HUES48 (cell line): ENCODE data around the gene CRISPLD2.

Experiments
- H3K27ac ChIP-seq: one replicate; pipeline ENCODE4 v1.7.0; 2013; ENCODE audit warnings: low read depth, low read length, inconsistent platforms
- H3K27me3 ChIP-seq: 2 replicates; pipeline ENCODE4 v1.6.1; 2013; ENCODE audit warnings: mild to moderate bottlenecking, low read length; ENCODE audit not compliant: control insufficient read depth, insufficient read depth
- H3K36me3 ChIP-seq: 2 replicates; pipeline ENCODE4 v1.6.1; 2013; ENCODE audit warnings: low read length; ENCODE audit not compliant: control insufficient read depth, insufficient read depth
- H3K4me1 ChIP-seq: 2 replicates; pipeline ENCODE4 v1.6.1; 2013; ENCODE audit warnings: mild to moderate bottlenecking, low read length; ENCODE audit not compliant: control insufficient read depth, insufficient read depth
- H3K4me3 ChIP-seq: 2 replicates; pipeline ENCODE4 v1.5.1; 2013; ENCODE audit warnings: mild to moderate bottlenecking, low read depth, low read length
- H3K9ac ChIP-seq: 2 replicates; pipeline ENCODE4 v1.6.1; 2013; ENCODE audit warnings: mild to moderate bottlenecking, low read depth, low read length, moderate library complexity
- H3K9me3 ChIP-seq: 2 replicates; pipeline ENCODE4 v1.6.1; 2013; ENCODE audit warnings: low read length; ENCODE audit not compliant: control insufficient read depth, insufficient read depth

The CRISPLD2 gene

GRCh38 chr16:84907051-84907450 is 87.3 kb downstream of the CRISPLD2 start:
- Histone ChIP-seq H3K36me3 (no peaks in the 10 kb centered on the region), H3K9ac (no peak overlapping the region), H3K27me3 (no peaks in the 10 kb centered on the region), H3K9me3 (no peaks in the 10 kb centered on the region), H3K4me3 (no peak overlapping the region), H3K4me1 (no peaks in the 10 kb centered on the region), H3K27ac (no peak overlapping the region)

GRCh38 chr16:84907575-84907974 is 87.8 kb downstream of the CRISPLD2 start:
- Histone ChIP-seq H3K36me3 (no peaks in the 10 kb centered on the region), H3K27ac (no peak overlapping the region), H3K4me3 (no peak overlapping the region), H3K9me3 (no peaks in the 10 kb centered on the region), H3K4me1 (no peaks in the 10 kb centered on the region), H3K27me3 (no peaks in the 10 kb centered on the region), H3K9ac (no peak overlapping the region)

- no peaks in the 10 kb centered on the region for H3K4me1 ChIP-seq
- H3K27ac ChIP-seq = no peak overlapping the region
- H3K4me3 ChIP-seq = no peak overlapping the region
- no peaks in the 10 kb centered on the region for H3K36me3 ChIP-seq
- H3K9ac ChIP-seq = no peak overlapping the region
- H3K9me3 ChIP-seq = no peaks in the 10 kb centered on the region
- H3K27me3 ChIP-seq = no peaks in the 10 kb centered on the region
Measured at GRCh38 chr16:84909476-84910085, 89.8 kb downstream of the CRISPLD2 start.

- H3K27me3 ChIP-seq = no peaks in the 10 kb centered on the region
- no peaks in the 10 kb centered on the region for H3K9me3 ChIP-seq
- no peak overlapping the region for H3K9ac ChIP-seq
- no peak overlapping the region for H3K4me3 ChIP-seq
- H3K27ac ChIP-seq = no peak overlapping the region
- no peaks in the 10 kb centered on the region for H3K36me3 ChIP-seq
- H3K4me1 ChIP-seq = no peaks in the 10 kb centered on the region
Measured at GRCh38 chr16:84911486-84912216, 91.9 kb downstream of the CRISPLD2 start.

- Histone ChIP-seq H3K9me3 (no peaks in the 10 kb centered on the region), H3K27me3 (no peaks in the 10 kb centered on the region), H3K4me1 (no peaks in the 10 kb centered on the region), H3K36me3 (no peaks in the 10 kb centered on the region), H3K9ac (no peak overlapping the region), H3K27ac (no peak overlapping the region), H3K4me3 (no peak overlapping the region)
Measured at GRCh38 chr16:84913315-84913714, 93.5 kb downstream of the CRISPLD2 start.

- Histone ChIP-seq H3K9ac (no peak overlapping the region), H3K27me3 (no peaks in the 10 kb centered on the region), H3K27ac (no peak overlapping the region), H3K36me3 (no peaks in the 10 kb centered on the region), H3K9me3 (no peaks in the 10 kb centered on the region), H3K4me1 (no peaks in the 10 kb centered on the region), H3K4me3 (no peak overlapping the region)
Measured at GRCh38 chr16:84914273-84914672, 94.5 kb downstream of the CRISPLD2 start.

GRCh38 chr16:84916178-84916577 is 96.4 kb downstream of the CRISPLD2 start:
- no peaks in the 10 kb centered on the region for H3K9me3 ChIP-seq
- H3K9ac ChIP-seq = no peak overlapping the region
- no peaks in the 10 kb centered on the region for H3K4me1 ChIP-seq
- no peak overlapping the region for H3K4me3 ChIP-seq
- no peaks in the 10 kb centered on the region for H3K27me3 ChIP-seq
- no peak overlapping the region for H3K27ac ChIP-seq
- H3K36me3 ChIP-seq = no peaks in the 10 kb centered on the region

GRCh38 chr16:84916850-84917249 is 97.1 kb downstream of the CRISPLD2 start:
- Histone ChIP-seq H3K9me3 (no peaks in the 10 kb centered on the region), H3K36me3 (no peaks in the 10 kb centered on the region), H3K27me3 (no peaks in the 10 kb centered on the region), H3K4me3 (no peak overlapping the region), H3K4me1 (no peaks in the 10 kb centered on the region), H3K9ac (no peak overlapping the region), H3K27ac (no peak overlapping the region)

- H3K9ac ChIP-seq = no peak overlapping the region
- no peak overlapping the region for H3K27ac ChIP-seq
- H3K36me3 ChIP-seq = no peaks in the 10 kb centered on the region
- H3K4me1 ChIP-seq = no peaks in the 10 kb centered on the region
- no peaks in the 10 kb centered on the region for H3K9me3 ChIP-seq
- H3K4me3 ChIP-seq = no peak overlapping the region
- no peaks in the 10 kb centered on the region for H3K27me3 ChIP-seq
Measured at GRCh38 chr16:84917492-84917891, 97.7 kb downstream of the CRISPLD2 start.

- H3K4me1 ChIP-seq = no peaks in the 10 kb centered on the region
- no peaks in the 10 kb centered on the region for H3K9me3 ChIP-seq
- no peak overlapping the region for H3K4me3 ChIP-seq
- no peaks in the 10 kb centered on the region for H3K27me3 ChIP-seq
- H3K36me3 ChIP-seq = no peaks in the 10 kb centered on the region
- no peak overlapping the region for H3K27ac ChIP-seq
- H3K9ac ChIP-seq = no peak overlapping the region
Measured at GRCh38 chr16:84918006-84918909, 98.5 kb downstream of the CRISPLD2 start.

- no peaks in the 10 kb centered on the region for H3K27me3 ChIP-seq
- H3K9me3 ChIP-seq = no peaks in the 10 kb centered on the region
Measured at GRCh38 chr16:84919269-84919668, 99.5 kb downstream of the CRISPLD2 start.

More at GRCh38 chr16:84919269-84919668, 99.5 kb downstream of the CRISPLD2 start:
- H3K4me3 ChIP-seq = no peak overlapping the region
- H3K4me1 ChIP-seq = no peaks in the 10 kb centered on the region
- no peaks in the 10 kb centered on the region for H3K36me3 ChIP-seq
- H3K9ac ChIP-seq = no peak overlapping the region
- H3K27ac ChIP-seq = no peak overlapping the region
